Muscle layer of colon (tissue), 2 donors: ENCODE data around the gene MUC13.

Experiments
- H3K27ac ChIP-seq: one replicate; pipeline ENCODE4 v1.7.0; 2013; ENCODE audit warnings: low read depth, mild to moderate bottlenecking, low read length, moderate library complexity
- H3K27me3 ChIP-seq, 2 donors: one replicate each; pipeline ENCODE4 v1.7.0; 2013; ENCODE audit warnings: low read length in 2 of 2, mild to moderate bottlenecking in 2 of 2; ENCODE audit not compliant: insufficient read depth in 2 of 2, control insufficient read depth in 1 of 2
- H3K36me3 ChIP-seq: one replicate; pipeline ENCODE4 v1.7.0; 2013; ENCODE audit warnings: mild to moderate bottlenecking, low read length; ENCODE audit not compliant: insufficient read depth
- H3K4me1 ChIP-seq: one replicate; pipeline ENCODE4 v1.7.0; 2013; ENCODE audit warnings: mild to moderate bottlenecking, low read length; ENCODE audit not compliant: insufficient read depth
- H3K4me3 ChIP-seq, 2 donors: one replicate each; pipeline ENCODE4 v1.7.0; 2013; ENCODE audit warnings: low read length in 2 of 2, low read depth in 1 of 2, mild to moderate bottlenecking in 1 of 2, moderate library complexity in 1 of 2
- H3K9ac ChIP-seq: one replicate; pipeline ENCODE4 v1.7.0; 2013; ENCODE audit warnings: low read length
- H3K9me3 ChIP-seq: one replicate; pipeline ENCODE4 v1.7.0; 2013; ENCODE audit warnings: mild to moderate bottlenecking, low read length
- donor health status: abdominal sarcoma.
- donor health status: Adenocarcinoma of cecum.

Gene MUC13

GRCh38 chr3:124859025-124859424, 75.5 kb downstream of the MUC13 start:
- no peaks in the 10 kb centered on the region for H3K27me3 ChIP-seq
- peaks cover 26% of the 10 kb centered on the region for H3K4me1 ChIP-seq
- H3K4me3 ChIP-seq, result no peak overlapping the region
- H3K9me3 ChIP-seq, result no peaks in the 10 kb centered on the region
- H3K36me3 ChIP-seq, result peaks cover 3% of the 10 kb centered on the region
- no peak overlapping the region for H3K9ac ChIP-seq
- no peak overlapping the region for H3K27ac ChIP-seq

- peaks cover 26% of the 10 kb centered on the region for H3K4me1 ChIP-seq
- peaks cover 3% of the 10 kb centered on the region for H3K36me3 ChIP-seq
- no peaks in the 10 kb centered on the region for H3K9me3 ChIP-seq
- H3K27me3 ChIP-seq, result no peaks in the 10 kb centered on the region
- no peak overlapping the region for H3K4me3 ChIP-seq
- H3K27ac ChIP-seq, result no peak overlapping the region
- no peak overlapping the region for H3K9ac ChIP-seq
Observed at GRCh38 chr3:124858275-124858674, 76.3 kb downstream of the MUC13 start.

GRCh38 chr3:124856677-124857076, 77.9 kb downstream of the MUC13 start:
- Histone ChIP-seq H3K27me3 (no peaks in the 10 kb centered on the region), H3K9me3 (no peaks in the 10 kb centered on the region), H3K9ac (no peak overlapping the region), H3K27ac (no peak overlapping the region), H3K4me3 (no peak overlapping the region), H3K36me3 (peaks cover 3% of the 10 kb centered on the region), H3K4me1 (peaks cover 26% of the 10 kb centered on the region)
